ENCODE data around the gene ZNF718.
"Not testable (repeated sequence)": the region's sequence is repeated elsewhere in the genome, so short reads cannot be mapped to it uniquely, and the experiment has no call there.

DNA sequence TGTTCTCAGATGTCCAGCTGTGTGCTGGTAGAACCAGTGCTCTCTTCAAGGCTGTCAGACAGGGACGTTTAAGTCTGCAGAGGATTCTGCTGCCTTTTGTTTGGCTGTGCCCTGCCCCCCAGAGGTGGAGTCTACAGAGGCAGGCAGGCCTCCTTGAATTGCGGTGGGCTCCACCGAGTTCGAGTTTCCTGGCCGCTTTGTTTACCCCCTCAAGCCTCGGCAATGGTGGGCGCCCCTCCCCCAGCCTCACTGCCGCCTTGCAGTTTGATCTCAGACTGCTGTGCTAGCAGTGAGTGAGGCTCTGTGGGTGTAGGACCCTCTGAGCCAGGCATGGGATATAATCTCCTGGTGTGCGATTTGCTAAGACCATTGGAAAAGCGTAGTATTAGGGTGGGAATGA lies 47.0 kb downstream of the ZNF718 start:
- TF ChIP-seq, protein P1, sequence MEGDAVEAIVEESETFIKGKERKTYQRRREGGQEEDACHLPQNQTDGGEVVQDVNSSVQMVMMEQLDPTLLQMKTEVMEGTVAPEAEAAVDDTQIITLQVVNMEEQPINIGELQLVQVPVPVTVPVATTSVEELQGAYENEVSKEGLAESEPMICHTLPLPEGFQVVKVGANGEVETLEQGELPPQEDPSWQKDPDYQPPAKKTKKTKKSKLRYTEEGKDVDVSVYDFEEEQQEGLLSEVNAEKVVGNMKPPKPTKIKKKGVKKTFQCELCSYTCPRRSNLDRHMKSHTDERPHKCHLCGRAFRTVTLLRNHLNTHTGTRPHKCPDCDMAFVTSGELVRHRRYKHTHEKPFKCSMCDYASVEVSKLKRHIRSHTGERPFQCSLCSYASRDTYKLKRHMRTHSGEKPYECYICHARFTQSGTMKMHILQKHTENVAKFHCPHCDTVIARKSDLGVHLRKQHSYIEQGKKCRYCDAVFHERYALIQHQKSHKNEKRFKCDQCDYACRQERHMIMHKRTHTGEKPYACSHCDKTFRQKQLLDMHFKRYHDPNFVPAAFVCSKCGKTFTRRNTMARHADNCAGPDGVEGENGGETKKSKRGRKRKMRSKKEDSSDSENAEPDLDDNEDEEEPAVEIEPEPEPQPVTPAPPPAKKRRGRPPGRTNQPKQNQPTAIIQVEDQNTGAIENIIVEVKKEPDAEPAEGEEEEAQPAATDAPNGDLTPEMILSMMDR (IDR thresholded peaks at IDR 0.05; ENCODE audit: extremely low read depth in 1 of 2, insufficient read depth in 1 of 2, low read depth in 1 of 2, low read length in 2 of 2) = not testable (repeated sequence)
- not testable (repeated sequence) for TF ChIP-seq EZH2 (IDR thresholded peaks at IDR 0.05; ENCODE audit: borderline replicate concordance, low read depth, low read length, severe bottlenecking); POLR2AphosphoS5 (IDR thresholded peaks at IDR 0.05; ENCODE audit: insufficient read depth, low read depth, low read length); FOS (IDR thresholded peaks at IDR 0.05; ENCODE audit: borderline replicate concordance, insufficient read depth, low read length); POLR2A (IDR thresholded peaks at IDR 0.05; ENCODE audit: low read depth, low read length)

All from endothelial cell of umbilical vein (primary cell).